ENCODE results near the gene SBF2.

GRCh38 chr11:10044618-10045017 is 249.4 kb downstream of the SBF2 start:
- TF ChIP-seq GATA2 (IDR thresholded peaks at IDR 0.05; ENCODE audit: low read depth, low read length) (no peak), GATA3 (IDR thresholded peaks at IDR 0.05; ENCODE audit: low read depth, low read length) (no peak)

Data from SH-SY5Y (cell line).